ENCODE data around the gene PNPT1.
"Not testable (repeated sequence)": the region's sequence is repeated elsewhere in the genome, so short reads cannot be mapped to it uniquely, and the experiment has no call there.

The PNPT1 gene

GRCh38 chr2:55715178-55715577 lies 21.5 kb upstream of the PNPT1 start:
- POLR2A ChIA-PET; H3K36me3 ChIP-seq (ENCODE audit: control insufficient read depth in 2 of 2, insufficient read depth in 1 of 2, low read length in 2 of 2); H3K4me1 ChIP-seq (ENCODE audit: control insufficient read depth, insufficient read depth, low read length); H3K9me3 ChIP-seq (ENCODE audit: control insufficient read depth, insufficient read depth, low read depth, low read length); H3K4me3 ChIP-seq (ENCODE audit: low read depth, low read length); H3K27ac ChIP-seq (ENCODE audit: extremely low read depth, low read depth, low read length): not testable (repeated sequence)
- CTCF ChIA-PET: interaction anchor here (0.6 to 1.6 kb wide), 7 partner anchors 28 to 657 kb away, joined by 3 to 6 read pairs (median 4); no protein-coding TSS in a partner anchor

GRCh38 chr2:55712477-55713060 lies 18.9 kb upstream of the PNPT1 start:
- H3K4me3 ChIP-seq (ENCODE audit: low read depth, low read length): no peak overlapping the region
- H3K36me3 ChIP-seq (ENCODE audit: control insufficient read depth in 2 of 2, insufficient read depth in 1 of 2, low read length in 2 of 2): no peaks in the 10 kb centered on the region
- H3K27ac ChIP-seq (ENCODE audit: extremely low read depth, low read depth, low read length): no peak overlapping the region
- no peaks in the 10 kb centered on the region for H3K9me3 ChIP-seq (ENCODE audit: control insufficient read depth, insufficient read depth, low read depth, low read length)
- POLR2A ChIA-PET: no interaction called here
- CTCF ChIA-PET: interaction anchor here (0.5 to 1.1 kb wide), 3 partner anchors 9 to 422 kb away, joined by 3 read pairs; no protein-coding TSS in a partner anchor
- H3K4me1 ChIP-seq (ENCODE audit: control insufficient read depth, insufficient read depth, low read length): no peaks in the 10 kb centered on the region
- TF ChIP-seq PRDM2 (tag by site-specific recombination; IDR thresholded peaks at IDR 0.05; ENCODE audit: borderline replicate concordance) (no peak), ZSCAN30 (tag by site-specific recombination; IDR thresholded peaks at IDR 0.05) (no peak)

- Histone ChIP-seq H3K9me3 (ENCODE audit: control insufficient read depth, insufficient read depth, low read depth, low read length) (no peaks in the 10 kb centered on the region), H3K4me3 (ENCODE audit: low read depth, low read length) (no peak overlapping the region), H3K27ac (ENCODE audit: extremely low read depth, low read depth, low read length) (no peak overlapping the region), H3K4me1 (ENCODE audit: control insufficient read depth, insufficient read depth, low read length) (no peaks in the 10 kb centered on the region), H3K36me3 (ENCODE audit: control insufficient read depth in 2 of 2, insufficient read depth in 1 of 2, low read length in 2 of 2) (no peaks in the 10 kb centered on the region)
- CTCF ChIA-PET: interaction anchor here (1.7 kb wide), 1 partner anchor 8 kb away, joined by 16 read pairs; no protein-coding TSS in a partner anchor
- TF ChIP-seq SCRT1 (tag by site-specific recombination; IDR thresholded peaks at IDR 0.05; ENCODE audit: borderline replicate concordance) (no peak), ZNF549 (tag by site-specific recombination; IDR thresholded peaks at IDR 0.05) (peak; percentile 96)
- POLR2A ChIA-PET: no interaction called here
Observed at GRCh38 chr2:55710025-55710424, 16.4 kb upstream of the PNPT1 start.

- Histone ChIP-seq H3K9me3 (ENCODE audit: control insufficient read depth, insufficient read depth, low read depth, low read length) (no peaks in the 10 kb centered on the region), H3K4me1 (ENCODE audit: control insufficient read depth, insufficient read depth, low read length) (no peaks in the 10 kb centered on the region), H3K36me3 (ENCODE audit: control insufficient read depth in 2 of 2, insufficient read depth in 1 of 2, low read length in 2 of 2) (no peaks in the 10 kb centered on the region), H3K27ac (ENCODE audit: extremely low read depth, low read depth, low read length) (no peak overlapping the region), H3K4me3 (ENCODE audit: low read depth, low read length) (no peak overlapping the region)
- POLR2A ChIA-PET: no interaction called here
- TF ChIP-seq ZNF521 (tag by site-specific recombination; IDR thresholded peaks at IDR 0.05) (no peak), ZNF530 (tag by site-specific recombination; IDR thresholded peaks at IDR 0.05; ENCODE audit: low read depth) (no peak), KLF16 (tag by site-specific recombination; IDR thresholded peaks at IDR 0.05) (no peak), ZFP37 (tag by site-specific recombination; IDR thresholded peaks at IDR 0.05) (no peak), ZNF529 (tag by site-specific recombination; IDR thresholded peaks at IDR 0.05; ENCODE audit: insufficient replicate concordance) (no peak), KLF7 (tag by site-specific recombination; IDR thresholded peaks at IDR 0.05; ENCODE audit: borderline replicate concordance) (no peak), GLI4 (tag by site-specific recombination; IDR thresholded peaks at IDR 0.05) (no peak), ZBTB48 (tag by site-specific recombination; IDR thresholded peaks at IDR 0.05) (no peak), ZNF202 (tag by site-specific recombination; IDR thresholded peaks at IDR 0.05; ENCODE audit: borderline replicate concordance) (no peak), ZNF18 (tag by site-specific recombination; IDR thresholded peaks at IDR 0.05) (no peak), SETDB1 (IDR thresholded peaks at IDR 0.05; ENCODE audit: insufficient read length, low read length) (no peak), ZNF610 (tag by site-specific recombination; IDR thresholded peaks at IDR 0.05; ENCODE audit: borderline replicate concordance) (no peak), ZNF221 (tag by site-specific recombination; IDR thresholded peaks at IDR 0.05; ENCODE audit: borderline replicate concordance) (no peak), ZNF23 (tag by site-specific recombination; IDR thresholded peaks at IDR 0.05; ENCODE audit: borderline replicate concordance) (no peak), ZNF354C (tag by site-specific recombination; IDR thresholded peaks at IDR 0.05; ENCODE audit: borderline replicate concordance, low read depth) (no peak), ZNF433 (tag by site-specific recombination; IDR thresholded peaks at IDR 0.05; ENCODE audit: low read depth) (no peak), ZNF114 (tag by site-specific recombination; IDR thresholded peaks at IDR 0.05) (no peak)
- CTCF ChIA-PET: no interaction called here
Observed at GRCh38 chr2:55707751-55708150, 14.1 kb upstream of the PNPT1 start.

Data from HEK293 (cell line).